Adrenal gland (tissue), 5 donors: ENCODE data around the gene TBC1D22A.

Source experiments
- CTCF ChIP-seq, 6 experiments: fragments of 450-650 bp in 4 of 6; fragments of 200-600 bp in 2 of 6; sonication (generic) in 1 of 6; IDR thresholded peaks; 1 replicate in 5 of 6; 2 replicates in 1 of 6; pipeline versions ENCODE4 v1.5.1 to v1.8.0; 2016 to 2021; ENCODE audit warnings: antibody characterized with exemption in 6 of 6, mild to moderate bottlenecking in 2 of 6, moderate library complexity in 1 of 6
- POLR2A ChIP-seq, 2 donors: fragments of 450-650 bp; IDR thresholded peaks; one replicate each; pipeline ENCODE4 v1.6.1; 2017; ENCODE audit warnings: antibody characterized with exemption in 2 of 2, mild to moderate bottlenecking in 2 of 2, moderate library complexity in 1 of 2
- donor health status: DM: no; HTN: no; CAD: no.

- TF ChIP-seq CTCF (IDR thresholded peaks at IDR 0.05), result no peak
- no peak for TF ChIP-seq POLR2A (IDR thresholded peaks at IDR 0.05)
These were observed 235.9 kb downstream of the TBC1D22A start for GRCh38 chr22:46998331-46998730.
